Immature natural killer cell (primary cell): ENCODE results near the gene COL9A3. TPM values are rescaled to one million over a fixed set of nuclear protein-coding genes. Genes with fewer than 3 reads are reported as not detected.

ENCODE experiments used
- DNase-seq, 3 donors: peaks; one replicate each; pipeline ENCODE4 v3.0.0; 2022; ENCODE audit warnings: mixed read lengths in 1 of 3
- H3K27ac Mint-ChIP-seq, 6 donors: one replicate each; pipeline ENCODE4 v1.8.0; 2020; ENCODE audit warnings: mixed read lengths in 6 of 6, mild to moderate bottlenecking in 5 of 6, inconsistent platforms in 4 of 6, moderate library complexity in 3 of 6
- H3K27me3 Mint-ChIP-seq, 3 donors: one replicate each; pipeline ENCODE4 v1.8.0; 2020 to 2021; ENCODE audit warnings: low read depth in 3 of 3, mild to moderate bottlenecking in 3 of 3, mixed read lengths in 3 of 3, moderate library complexity in 3 of 3, inconsistent platforms in 1 of 3
- H3K36me3 Mint-ChIP-seq, 3 donors: one replicate each; pipeline ENCODE4 v1.8.0; 2020; ENCODE audit warnings: mixed read lengths in 3 of 3, inconsistent platforms in 2 of 3, mild to moderate bottlenecking in 2 of 3
- H3K4me1 Mint-ChIP-seq, 2 donors: one replicate each; pipeline ENCODE4 v1.8.0; 2020; ENCODE audit warnings: inconsistent platforms in 2 of 2, mild to moderate bottlenecking in 2 of 2, mixed read lengths in 2 of 2, moderate library complexity in 1 of 2
- H3K4me3 Mint-ChIP-seq, 5 donors: one replicate each; pipeline ENCODE4 v1.8.0; 2020; ENCODE audit warnings: mild to moderate bottlenecking in 5 of 5, mixed read lengths in 5 of 5, inconsistent platforms in 3 of 5, moderate library complexity in 3 of 5
- H3K9me3 Mint-ChIP-seq, 6 donors: one replicate each; pipeline ENCODE4 v1.8.0; 2020; ENCODE audit warnings: mild to moderate bottlenecking in 6 of 6, mixed read lengths in 6 of 6, inconsistent platforms in 4 of 6, moderate library complexity in 3 of 6
- polyA plus RNA-seq, 3 donors: library from polyadenylated mRNA; unstranded; fragments of 300-500 nt; fragmentation: Illumina TruSeq; gene quantifications; one replicate each; pipeline ENCODE4 v1.2.3, GENCODE V29; 2021

COL9A3 gene
- polyA plus RNA-seq, 3 donors from 2014 or later, result 0.87 TPM; not detected in 2

DNA sequence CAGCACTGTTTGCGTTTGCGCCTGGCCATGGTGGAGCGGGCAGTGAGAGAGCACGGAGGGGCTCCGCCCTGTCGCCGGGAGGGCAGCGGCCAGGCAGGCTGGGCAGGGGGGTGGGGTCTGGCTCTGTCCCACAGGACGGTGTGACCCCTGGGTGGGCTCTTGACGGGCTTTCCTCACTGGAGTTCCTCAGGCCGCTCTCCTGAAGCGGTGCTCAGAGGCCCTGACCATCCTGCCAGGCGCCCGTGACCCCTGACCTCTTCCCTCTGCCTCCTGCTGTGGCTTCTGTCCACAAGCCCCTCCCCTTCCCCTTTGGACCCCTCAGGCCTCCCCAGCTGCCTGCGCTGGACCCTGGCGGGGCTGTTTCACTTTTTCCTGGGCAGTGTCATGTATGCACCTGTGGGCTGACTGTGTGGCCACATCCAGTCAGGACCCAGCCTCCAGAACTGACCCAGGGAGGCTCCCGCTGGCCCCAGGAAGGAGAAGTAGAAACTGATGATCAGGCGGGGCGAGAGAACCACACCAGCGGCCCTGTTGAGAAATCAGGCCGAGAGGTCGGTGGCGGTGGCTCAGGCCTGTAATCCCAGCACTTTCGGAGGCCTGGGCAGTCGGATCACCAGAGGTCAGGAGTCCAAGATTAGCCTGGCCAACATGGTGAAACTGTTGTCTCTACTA, 11.0 kb upstream of the COL9A3 start:
- Mint-ChIP-seq H3K27ac (peak overlapping the region in 4 of 6 donors; percentile 48 to 76 (median 60)), H3K27me3 (peaks cover 5 to 10% (median 6%) of the 10 kb centered on the region in 3 donors), H3K9me3 (no peaks in the 10 kb centered on the region), H3K4me1 (peaks cover 26 to 29% of the 10 kb centered on the region in 2 donors), H3K4me3 (peak overlapping the region; percentile 70 to 82 (median 75)), H3K36me3 (peaks cover 0 to 11% (median 0%) of the 10 kb centered on the region in 3 donors)
- DNase-seq, result no peak

DNA sequence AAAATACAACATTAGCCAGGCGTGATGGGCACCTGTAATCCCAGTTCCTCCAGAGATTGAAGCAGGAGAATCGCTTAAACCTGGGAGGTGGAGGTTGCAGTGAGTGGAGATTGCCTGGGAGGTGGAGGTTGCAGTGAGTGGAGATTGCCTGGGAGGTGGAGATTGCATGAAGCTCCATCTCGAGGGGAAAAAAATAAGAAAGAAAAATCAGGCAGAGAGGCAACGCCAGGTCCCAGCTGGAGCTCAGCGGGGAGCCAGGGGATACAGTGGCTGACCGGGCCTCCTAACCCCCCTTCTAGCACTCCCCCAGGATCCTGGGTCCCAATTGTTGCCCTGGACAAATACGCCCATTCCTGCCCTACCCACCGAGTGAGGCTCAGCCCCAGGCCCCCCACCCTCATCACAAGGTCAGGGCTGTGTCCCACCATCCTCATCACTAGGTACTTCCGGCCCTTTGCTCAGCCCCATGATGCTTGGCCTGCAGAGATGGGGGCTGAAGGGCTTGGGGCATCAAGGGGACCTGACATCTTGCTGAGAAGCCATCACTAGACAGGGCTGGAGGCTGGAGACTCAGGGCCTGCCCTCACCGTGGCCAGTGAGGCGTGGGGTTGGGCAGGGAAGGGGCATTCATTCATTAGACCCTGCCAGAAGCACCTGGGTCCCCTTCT, 10.3 kb upstream of the COL9A3 start:
- H3K27me3 Mint-ChIP-seq, result peaks cover 5 to 10% (median 6%) of the 10 kb centered on the region in 3 donors
- no peak for DNase-seq

DNA sequence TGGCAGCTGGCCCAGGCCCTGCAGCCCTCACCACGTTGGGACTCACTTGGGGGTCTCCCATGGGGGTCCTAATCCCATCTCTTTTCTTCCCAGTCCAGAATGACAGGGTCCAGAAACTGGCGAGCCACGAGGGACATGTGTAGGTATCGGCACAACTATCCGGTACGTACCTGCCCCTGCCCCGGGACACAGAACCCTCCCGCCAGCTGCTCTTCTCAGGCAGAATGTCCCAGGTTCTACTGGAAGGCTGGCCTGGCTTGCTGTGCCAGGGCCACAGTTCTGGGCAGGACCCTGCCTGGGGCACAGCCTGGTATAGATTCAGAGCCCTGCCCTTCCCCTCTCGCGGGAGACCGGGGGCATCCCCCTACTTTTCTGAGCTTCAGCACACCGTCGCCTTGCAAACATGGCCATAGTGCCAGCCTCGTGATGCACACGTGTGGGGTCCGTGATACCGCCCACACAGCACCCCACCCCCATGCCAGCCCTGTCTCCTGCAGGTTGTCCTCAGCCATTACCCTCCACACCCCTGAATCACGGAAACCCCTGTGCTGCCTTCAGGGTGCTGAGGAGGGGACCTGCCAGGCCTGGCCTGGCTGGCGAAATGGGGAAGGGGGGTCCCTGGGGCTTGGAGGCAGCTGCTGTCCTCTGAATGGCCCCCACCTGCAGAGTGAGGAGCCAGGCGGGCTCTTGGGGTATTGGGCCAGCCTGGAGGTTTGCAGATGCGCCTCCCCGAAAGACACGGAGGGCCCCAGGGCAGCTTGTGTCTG, 9.2 kb upstream of the COL9A3 start:
- peak overlapping the region in 3 of 6 donors; percentile 35 to 53 (median 48) for H3K27ac Mint-ChIP-seq
- H3K4me1 Mint-ChIP-seq, result peaks cover 26 to 29% of the 10 kb centered on the region in 2 donors
- H3K4me3 Mint-ChIP-seq, result peak overlapping the region in 2 of 5 donors; percentile 7 to 36
- no peaks in the 10 kb centered on the region for H3K9me3 Mint-ChIP-seq
- peaks cover 5 to 10% (median 6%) of the 10 kb centered on the region in 3 donors for H3K27me3 Mint-ChIP-seq
- no peak for DNase-seq
- H3K36me3 Mint-ChIP-seq, result peaks cover 3 to 15% (median 3%) of the 10 kb centered on the region in 3 donors

More for the DNA sequence above, 10.3 kb upstream of the COL9A3 start:
- no peaks in the 10 kb centered on the region for H3K9me3 Mint-ChIP-seq
- H3K36me3 Mint-ChIP-seq, result peaks cover 0 to 11% (median 0%) of the 10 kb centered on the region in 3 donors
- H3K27ac Mint-ChIP-seq, result peak overlapping the region; percentile 35 to 76 (median 60)
- H3K4me1 Mint-ChIP-seq, result peaks cover 26 to 29% of the 10 kb centered on the region in 2 donors
- H3K4me3 Mint-ChIP-seq, result peak overlapping the region; percentile 70 to 82 (median 75)

DNA sequence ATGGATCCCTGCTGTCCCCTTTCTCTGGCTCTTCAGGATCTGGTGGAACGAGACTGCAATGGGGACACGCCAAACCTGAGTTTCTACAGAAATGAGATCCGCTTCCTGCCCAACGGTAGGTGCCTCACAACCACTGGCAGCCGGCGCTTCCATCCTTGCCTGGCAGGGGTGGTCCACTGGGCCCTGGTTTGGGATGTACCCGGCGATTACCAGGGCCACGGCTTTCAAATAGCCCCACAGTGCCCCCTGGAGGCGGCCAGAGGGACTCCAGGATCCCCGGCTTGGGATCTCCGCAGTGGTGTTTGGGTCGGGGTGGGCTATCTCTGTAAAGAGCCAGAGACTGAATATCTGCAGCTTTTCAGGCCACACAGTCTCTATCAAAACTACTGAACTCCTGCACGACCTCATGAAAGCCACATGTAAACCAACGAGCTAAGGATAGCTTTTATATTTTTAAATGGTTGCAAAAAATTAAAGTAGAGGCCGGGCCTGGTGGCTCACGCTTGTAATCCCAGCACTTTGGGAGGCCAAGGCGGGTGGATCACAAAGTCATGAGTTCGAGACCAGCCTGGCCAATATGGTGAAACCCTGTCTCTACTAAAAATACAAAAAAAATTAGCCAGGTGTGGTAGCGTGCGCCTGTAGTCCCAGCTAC, 8.5 kb upstream of the COL9A3 start:
- Mint-ChIP-seq H3K9me3 (no peaks in the 10 kb centered on the region), H3K4me3 (peak overlapping the region; percentile 11 to 62 (median 59)), H3K4me1 (peaks cover 25 to 26% of the 10 kb centered on the region in 2 donors), H3K27me3 (peaks cover 5 to 8% (median 6%) of the 10 kb centered on the region in 3 donors), H3K27ac (peak overlapping the region in 4 of 6 donors; percentile 75 to 79 (median 77)), H3K36me3 (peaks cover 3 to 15% (median 3%) of the 10 kb centered on the region in 3 donors)
- peak; percentile 72 to 77 (median 74) for DNase-seq

GRCh38 chr20:62809530-62810428, 7.1 kb upstream of the COL9A3 start:
- peaks cover 3 to 15% (median 3%) of the 10 kb centered on the region in 3 donors for H3K36me3 Mint-ChIP-seq
- no peaks in the 10 kb centered on the region for H3K9me3 Mint-ChIP-seq
- no peak overlapping the region for H3K27ac Mint-ChIP-seq
- H3K4me1 Mint-ChIP-seq, result peaks cover 17 to 20% of the 10 kb centered on the region in 2 donors
- no peak for DNase-seq
- peaks cover 0 to under 1% (median 0%) of the 10 kb centered on the region in 3 donors for H3K27me3 Mint-ChIP-seq
- H3K4me3 Mint-ChIP-seq, result no peak overlapping the region

DNA sequence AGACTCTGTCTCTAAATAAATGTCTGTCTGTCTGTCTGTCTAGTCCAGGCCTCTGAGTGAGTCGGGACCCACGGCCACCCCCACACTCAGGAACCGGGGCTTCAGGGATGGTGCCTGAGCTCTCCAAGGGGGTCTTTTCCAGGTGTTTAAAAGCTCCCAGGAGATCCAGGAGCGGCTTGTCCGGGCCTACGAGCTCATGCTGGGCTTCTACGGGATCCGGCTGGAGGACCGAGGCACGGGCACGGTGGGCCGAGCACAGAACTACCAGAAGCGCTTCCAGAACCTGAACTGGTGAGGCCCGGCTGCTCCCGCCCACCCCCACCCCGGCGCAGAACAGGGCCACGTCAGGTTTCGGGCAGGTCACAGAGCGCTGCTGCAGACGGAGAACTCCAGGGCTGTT, 5.5 kb upstream of the COL9A3 start:
- peaks cover 0 to 12% (median 9%) of the 10 kb centered on the region in 3 donors for H3K27me3 Mint-ChIP-seq
- peaks cover 14 to 18% of the 10 kb centered on the region in 2 donors for H3K4me1 Mint-ChIP-seq
- peaks cover 3 to 15% (median 3%) of the 10 kb centered on the region in 3 donors for H3K36me3 Mint-ChIP-seq
- H3K9me3 Mint-ChIP-seq, result no peaks in the 10 kb centered on the region
- no peak for DNase-seq
- H3K4me3 Mint-ChIP-seq, result no peak overlapping the region
- H3K27ac Mint-ChIP-seq, result no peak overlapping the region

DNA sequence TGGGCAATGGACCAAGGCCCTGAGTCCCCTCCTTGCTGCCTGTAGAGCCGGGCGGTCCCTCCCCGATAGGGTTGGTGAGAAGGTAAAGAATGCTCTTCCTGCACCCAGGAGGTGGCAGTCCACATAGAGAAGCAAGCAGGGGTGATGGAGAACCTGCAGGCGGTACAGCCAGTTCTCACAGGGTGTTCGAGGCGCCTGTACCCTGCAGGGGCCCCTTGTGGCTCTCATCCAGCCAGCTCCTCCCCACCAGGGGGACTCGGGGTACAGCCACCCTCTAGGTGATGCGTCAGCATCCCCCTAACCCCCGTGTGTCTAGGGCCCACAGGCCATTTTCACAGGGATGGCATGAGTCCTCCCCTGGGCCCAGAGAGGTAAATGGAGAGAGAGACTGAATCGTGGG, 5.1 kb upstream of the COL9A3 start:
- H3K9me3 Mint-ChIP-seq, result no peaks in the 10 kb centered on the region
- peaks cover 10 to 14% of the 10 kb centered on the region in 2 donors for H3K4me1 Mint-ChIP-seq
- H3K36me3 Mint-ChIP-seq, result peaks cover 3 to 15% (median 3%) of the 10 kb centered on the region in 3 donors
- no peak for DNase-seq
- H3K27ac Mint-ChIP-seq, result no peak overlapping the region
- H3K4me3 Mint-ChIP-seq, result no peak overlapping the region
- H3K27me3 Mint-ChIP-seq, result peaks cover 0 to 13% (median 9%) of the 10 kb centered on the region in 3 donors

DNA sequence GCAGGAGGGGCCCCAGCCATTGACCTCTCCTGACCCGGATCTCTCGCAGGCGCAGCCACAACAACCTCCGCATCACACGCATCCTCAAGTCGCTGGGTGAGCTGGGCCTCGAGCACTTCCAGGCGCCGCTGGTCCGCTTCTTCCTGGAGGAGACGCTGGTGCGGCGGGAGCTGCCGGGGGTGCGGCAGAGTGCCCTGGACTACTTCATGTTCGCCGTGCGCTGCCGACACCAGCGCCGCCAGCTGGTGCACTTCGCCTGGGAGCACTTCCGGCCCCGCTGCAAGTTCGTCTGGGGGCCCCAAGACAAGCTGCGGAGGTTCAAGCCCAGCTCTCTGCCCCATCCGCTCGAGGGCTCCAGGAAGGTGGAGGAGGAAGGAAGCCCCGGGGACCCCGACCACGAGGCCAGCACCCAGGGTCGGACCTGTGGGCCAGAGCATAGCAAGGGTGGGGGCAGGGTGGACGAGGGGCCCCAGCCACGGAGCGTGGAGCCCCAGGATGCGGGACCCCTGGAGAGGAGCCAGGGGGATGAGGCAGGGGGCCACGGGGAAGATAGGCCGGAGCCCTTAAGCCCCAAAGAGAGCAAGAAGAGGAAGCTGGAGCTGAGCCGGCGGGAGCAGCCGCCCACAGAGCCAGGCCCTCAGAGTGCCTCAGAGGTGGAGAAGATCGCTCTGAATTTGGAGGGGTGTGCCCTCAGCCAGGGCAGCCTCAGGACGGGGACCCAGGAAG, 4.5 kb upstream of the COL9A3 start:
- Mint-ChIP-seq H3K27ac (no peak overlapping the region), H3K4me3 (no peak overlapping the region), H3K4me1 (peaks cover 8 to 11% of the 10 kb centered on the region in 2 donors), H3K27me3 (peaks cover 0 to 13% (median 9%) of the 10 kb centered on the region in 3 donors), H3K36me3 (peaks cover 3 to 15% (median 3%) of the 10 kb centered on the region in 3 donors), H3K9me3 (no peaks in the 10 kb centered on the region)
- DNase-seq, result no peak

- no peak overlapping the region for H3K4me3 Mint-ChIP-seq
- DNase-seq, result no peak
- no peaks in the 10 kb centered on the region for H3K9me3 Mint-ChIP-seq
- H3K4me1 Mint-ChIP-seq, result peaks cover 7 to 10% of the 10 kb centered on the region in 2 donors
- H3K27me3 Mint-ChIP-seq, result peaks cover 0 to 13% (median 10%) of the 10 kb centered on the region in 3 donors
- H3K27ac Mint-ChIP-seq, result no peak overlapping the region
- H3K36me3 Mint-ChIP-seq, result peaks cover 3 to 15% (median 3%) of the 10 kb centered on the region in 3 donors
These were observed 4.0 kb upstream of the COL9A3 start for GRCh38 chr20:62812907-62813200.

GRCh38 chr20:62813588-62813987, 3.3 kb upstream of the COL9A3 start:
- H3K27me3 Mint-ChIP-seq, result peaks cover 0 to 13% (median 11%) of the 10 kb centered on the region in 3 donors
- peaks cover 3 to 9% (median 3%) of the 10 kb centered on the region in 3 donors for H3K36me3 Mint-ChIP-seq
- no peak for DNase-seq
- H3K4me3 Mint-ChIP-seq, result no peak overlapping the region
- peaks cover under 1 to 6% of the 10 kb centered on the region in 2 donors for H3K4me1 Mint-ChIP-seq
- H3K27ac Mint-ChIP-seq, result no peak overlapping the region
- H3K9me3 Mint-ChIP-seq, result no peaks in the 10 kb centered on the region

DNA sequence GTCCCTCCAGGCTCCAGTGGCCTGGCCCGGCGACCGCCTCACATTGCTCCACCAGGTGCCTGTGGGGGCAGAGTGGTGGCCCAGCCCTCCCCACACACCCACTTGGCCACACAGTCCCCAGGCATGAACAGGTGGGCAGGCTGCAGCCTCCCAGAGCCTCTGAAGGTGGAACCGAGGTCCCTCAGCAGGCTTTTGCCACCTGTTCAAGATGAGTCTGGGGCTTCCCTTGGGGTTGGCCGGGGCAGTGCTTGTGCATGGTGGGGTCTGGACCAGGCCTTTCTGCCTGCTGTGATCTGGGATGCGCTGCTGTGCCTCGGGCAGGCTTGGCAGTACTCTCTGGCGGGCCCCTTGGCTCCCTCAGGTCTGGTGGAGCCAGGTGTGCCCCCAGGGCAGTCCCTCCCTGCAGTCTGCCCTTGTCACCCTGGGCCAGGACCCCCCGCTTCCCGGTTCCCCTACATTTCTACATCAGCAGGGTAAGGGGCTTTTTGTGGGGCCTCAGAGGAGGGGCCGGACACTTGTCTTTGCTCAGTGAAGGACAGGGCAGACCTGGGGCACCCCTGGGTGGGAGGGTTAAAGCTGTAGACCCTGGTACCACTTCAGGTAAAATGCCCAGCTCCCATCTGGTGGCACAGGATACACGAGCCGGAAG, 2.7 kb upstream of the COL9A3 start:
- Mint-ChIP-seq H3K36me3 (peaks cover 3 to 9% (median 3%) of the 10 kb centered on the region in 3 donors), H3K27me3 (peaks cover 0 to 13% (median 11%) of the 10 kb centered on the region in 3 donors), H3K27ac (no peak overlapping the region), H3K9me3 (no peaks in the 10 kb centered on the region), H3K4me3 (no peak overlapping the region), H3K4me1 (peaks cover 0 to 6% of the 10 kb centered on the region in 2 donors)
- DNase-seq, result no peak

DNA sequence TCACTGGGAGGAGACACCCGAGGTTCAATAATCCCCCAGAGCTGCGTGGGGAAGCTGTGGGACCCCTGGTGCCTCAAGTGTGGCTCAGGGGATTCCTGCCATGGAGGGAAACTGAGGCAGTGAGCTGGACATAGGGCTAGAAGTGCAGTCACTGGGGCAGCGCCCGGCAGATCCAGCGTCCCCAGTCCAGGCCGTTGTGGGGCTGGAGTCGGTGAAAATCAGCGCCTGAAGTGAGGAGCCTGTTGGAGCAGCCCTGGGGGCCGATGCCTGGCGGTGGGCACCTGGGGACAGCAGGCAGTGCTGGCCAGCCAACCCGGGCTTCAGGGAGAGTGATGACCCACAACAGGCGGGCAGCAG, 2.2 kb upstream of the COL9A3 start:
- DNase-seq, result no peak
- no peak overlapping the region for H3K27ac Mint-ChIP-seq
- peaks cover 0 to 13% (median 11%) of the 10 kb centered on the region in 3 donors for H3K27me3 Mint-ChIP-seq
- peaks cover 0 to 6% of the 10 kb centered on the region in 2 donors for H3K4me1 Mint-ChIP-seq
- H3K36me3 Mint-ChIP-seq, result peaks cover 3 to 7% (median 3%) of the 10 kb centered on the region in 3 donors
- H3K9me3 Mint-ChIP-seq, result no peaks in the 10 kb centered on the region
- no peak overlapping the region for H3K4me3 Mint-ChIP-seq
